H9 (cell line): ENCODE results near the gene DGLUCY. TPM values are rescaled to one million over a fixed set of nuclear protein-coding genes. Genes with fewer than 3 reads are reported as not detected.
"Not testable (repeated sequence)": the region's sequence is repeated elsewhere in the genome, so short reads cannot be mapped to it uniquely, and the experiment has no call there.

Source experiments
- DNase-seq: peaks from one replicate; pipeline ENCODE4 v3.0.0-alpha.2; 2017
- H2AFZ ChIP-seq: one replicate; pipeline ENCODE4 v1.6.1; 2013; ENCODE audit warnings: mild to moderate bottlenecking, low read length, control low read depth, moderate library complexity
- H2AK5ac ChIP-seq: 2 replicates; pipeline ENCODE4 v1.6.1; 2013; ENCODE audit warnings: low read length, control low read depth, mixed read lengths; ENCODE audit not compliant: insufficient read length
- H2BK120ac ChIP-seq: one replicate; pipeline ENCODE4 v1.6.1; 2013; ENCODE audit warnings: low read depth, mild to moderate bottlenecking, low read length, control low read depth, inconsistent platforms; ENCODE audit not compliant: poor library complexity, severe bottlenecking
- H2BK12ac ChIP-seq: 2 replicates; pipeline ENCODE4 v1.6.1; 2013; ENCODE audit warnings: low read length, control low read depth, mixed read lengths, low read depth; ENCODE audit not compliant: insufficient read length
- H2BK15ac ChIP-seq: 2 replicates; pipeline ENCODE4 v1.6.1; 2013; ENCODE audit warnings: low read depth, low read length, control low read depth
- H2BK20ac ChIP-seq: one replicate; pipeline ENCODE4 v1.6.1; 2013; ENCODE audit warnings: low read depth, mild to moderate bottlenecking, low read length, control low read depth, inconsistent platforms; ENCODE audit not compliant: poor library complexity, severe bottlenecking
- H2BK5ac ChIP-seq: 2 replicates; pipeline ENCODE4 v1.6.1; 2013; ENCODE audit warnings: low read length, control low read depth, mixed read lengths; ENCODE audit not compliant: insufficient read length
- H3K14ac ChIP-seq: 2 replicates; pipeline ENCODE4 v1.6.1; 2013; ENCODE audit warnings: low read length, control low read depth; ENCODE audit not compliant: insufficient read depth
- H3K18ac ChIP-seq: 2 replicates; pipeline ENCODE4 v1.6.1; 2013; ENCODE audit warnings: low read depth, mild to moderate bottlenecking, mixed read lengths, low read length, control low read depth; ENCODE audit not compliant: insufficient read length
- H3K23ac ChIP-seq: 2 replicates; pipeline ENCODE4 v1.6.1; 2013; ENCODE audit warnings: low read length, control low read depth, mixed read lengths, low read depth; ENCODE audit not compliant: insufficient read length
- H3K23me2 ChIP-seq: 2 replicates; pipeline ENCODE4 v1.6.1; 2013; ENCODE audit warnings: low read depth, mild to moderate bottlenecking, mixed read lengths, low read length, control low read depth; ENCODE audit not compliant: insufficient read length, poor library complexity, severe bottlenecking
- H3K27ac ChIP-seq: 2 replicates; pipeline ENCODE4 v1.5.1; 2013; ENCODE audit warnings: low read length, control low read depth, mixed read lengths, low read depth; ENCODE audit not compliant: insufficient read length
- H3K27me3 ChIP-seq: 2 replicates; pipeline ENCODE4 v1.6.1; 2013; ENCODE audit warnings: low read length, control low read depth, inconsistent platforms; ENCODE audit not compliant: insufficient read depth
- H3K4ac ChIP-seq: 2 replicates; pipeline ENCODE4 v1.6.1; 2013; ENCODE audit warnings: low read depth, mild to moderate bottlenecking, control low read depth, inconsistent platforms, low read length, moderate library complexity
- H3K4me1 ChIP-seq: 2 replicates; pipeline ENCODE4 v1.6.1; 2013; ENCODE audit warnings: low read length, control low read depth, inconsistent platforms; ENCODE audit not compliant: insufficient read depth
- H3K4me2 ChIP-seq: 2 replicates; pipeline ENCODE4 v1.6.1; 2013; ENCODE audit warnings: low read length, control low read depth, mixed read lengths; ENCODE audit not compliant: insufficient read length, insufficient read depth
- H3K56ac ChIP-seq: 2 replicates; pipeline ENCODE4 v1.6.1; 2013; ENCODE audit warnings: low read depth, mild to moderate bottlenecking, mixed read lengths, low read length, control low read depth; ENCODE audit not compliant: insufficient read length
- H3K79me1 ChIP-seq: 2 replicates; pipeline ENCODE4 v1.6.1; 2013; ENCODE audit warnings: low read depth, mild to moderate bottlenecking, moderate library complexity, low read length, control low read depth, inconsistent platforms; ENCODE audit not compliant: insufficient read depth, poor library complexity, severe bottlenecking
- H3K79me2 ChIP-seq: 2 replicates; pipeline ENCODE4 v1.6.1; 2013; ENCODE audit warnings: low read length, control low read depth, inconsistent platforms; ENCODE audit not compliant: insufficient read depth
- H3K9ac ChIP-seq: 2 replicates; pipeline ENCODE4 v1.6.1; 2013; ENCODE audit warnings: low read length, control low read depth, mixed read lengths; ENCODE audit not compliant: insufficient read length; ENCODE audit errors: extremely low read depth
- H3K9me3 ChIP-seq: one replicate; pipeline ENCODE4 v1.6.1; 2013; ENCODE audit warnings: low read depth, low read length, inconsistent platforms; ENCODE audit not compliant: control insufficient read depth
- H3T11ph ChIP-seq: one replicate; pipeline ENCODE4 v1.6.1; 2013; ENCODE audit warnings: mild to moderate bottlenecking, low read length, control low read depth, inconsistent platforms
- H4K20me1 ChIP-seq: one replicate; pipeline ENCODE4 v1.6.1; 2013; ENCODE audit not compliant: control insufficient read depth, insufficient read length, insufficient read depth
- H4K5ac ChIP-seq: 2 replicates; pipeline ENCODE4 v1.6.1; 2013; ENCODE audit warnings: low read depth, mild to moderate bottlenecking, mixed read lengths, low read length, control low read depth; ENCODE audit not compliant: insufficient read length
- H4K8ac ChIP-seq: replicated peaks from 2 replicates; pipeline ENCODE4 v1.6.1; 2013; ENCODE audit warnings: low read length, control low read depth, mixed read lengths, low read depth; ENCODE audit not compliant: insufficient read length
- H4K91ac ChIP-seq: 2 replicates; pipeline ENCODE4 v1.6.1; 2013; ENCODE audit warnings: low read depth, mild to moderate bottlenecking, moderate library complexity, mixed read lengths, low read length, control low read depth; ENCODE audit not compliant: insufficient read length
- H3K27ac Mint-ChIP-seq, 3 experiments: 2 replicates in 2 of 3; 3 replicates in 1 of 3; pipeline ENCODE4 v1.8.0; 2020 to 2021; ENCODE audit warnings: mixed read lengths in 3 of 3, mild to moderate bottlenecking in 1 of 3, moderate library complexity in 1 of 3
- H3K27me3 Mint-ChIP-seq: 2 replicates; pipeline ENCODE4 v1.8.0; 2021; ENCODE audit warnings: low read depth, mild to moderate bottlenecking, moderate library complexity, mixed read lengths
- H3K36me3 Mint-ChIP-seq, 3 experiments: 2 replicates in 2 of 3; 3 replicates in 1 of 3; pipeline ENCODE4 v1.8.0; 2020 to 2021; ENCODE audit warnings: low read depth in 3 of 3, mixed read lengths in 3 of 3; ENCODE audit not compliant: insufficient read depth in 1 of 3
- H3K4me1 Mint-ChIP-seq, 2 experiments: 2 replicates each; pipeline ENCODE4 v1.8.0; 2020; ENCODE audit warnings: mixed read lengths in 2 of 2
- H3K4me3 Mint-ChIP-seq, 2 experiments: 2 replicates in 1 of 2; 3 replicates in 1 of 2; pipeline ENCODE4 v1.8.0; 2020 to 2021; ENCODE audit warnings: mild to moderate bottlenecking in 2 of 2, mixed read lengths in 2 of 2, moderate library complexity in 1 of 2
- H3K9me3 Mint-ChIP-seq, 2 experiments: 2 replicates in 1 of 2; 3 replicates in 1 of 2; pipeline ENCODE4 v1.8.0; 2020; ENCODE audit warnings: mild to moderate bottlenecking in 2 of 2, mixed read lengths in 2 of 2, moderate library complexity in 1 of 2
- total RNA-seq: library from RNA; stranded (reverse); gene quantifications from 2 replicates; pipeline ENCODE4 v1.2.1, GENCODE V29; 2021

The DGLUCY gene
- total RNA-seq, 1 experiment from 2014 or later = 29.6 TPM

DNA sequence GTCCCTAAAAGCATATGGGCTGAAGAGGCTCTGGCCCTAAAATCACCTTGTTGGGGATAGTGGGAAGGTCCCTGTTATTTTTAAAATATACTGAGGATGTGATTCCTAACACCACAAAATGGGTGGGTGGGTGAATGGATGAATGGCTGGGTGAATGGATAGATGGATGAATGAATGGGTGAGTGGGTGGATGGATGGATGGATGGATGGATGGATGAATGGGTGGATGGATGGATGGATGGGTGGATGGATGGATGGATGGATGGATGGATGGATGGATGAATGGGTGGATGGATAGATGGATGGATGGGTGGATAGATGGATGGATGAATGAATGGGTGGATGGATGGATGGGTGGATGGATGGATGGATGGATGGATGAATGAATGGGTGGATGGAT is 43.0 kb downstream of the DGLUCY start:
- not testable (repeated sequence) for H3K4ac ChIP-seq, H3T11ph ChIP-seq, H3K4me2 ChIP-seq, H2BK120ac ChIP-seq, H3K18ac ChIP-seq, H2BK5ac ChIP-seq, H3K27me3 ChIP-seq, H3K79me1 ChIP-seq, H4K8ac ChIP-seq, H3K4me1 Mint-ChIP-seq, H3K27ac ChIP-seq, DNase-seq, H2BK12ac ChIP-seq, H3K14ac ChIP-seq, H3K79me2 ChIP-seq, H3K23me2 ChIP-seq, H3K9me3 ChIP-seq, H2AFZ ChIP-seq, H3K4me3 Mint-ChIP-seq, H2AK5ac ChIP-seq, H3K23ac ChIP-seq, H4K5ac ChIP-seq, H3K9ac ChIP-seq, H3K27me3 Mint-ChIP-seq, H2BK20ac ChIP-seq, H4K91ac ChIP-seq, H4K20me1 ChIP-seq, H2BK15ac ChIP-seq, H3K9me3 Mint-ChIP-seq, H3K27ac Mint-ChIP-seq, H3K4me1 ChIP-seq, H3K56ac ChIP-seq
- H3K36me3 Mint-ChIP-seq = peaks cover 9 to 36% (median 30%) of the 10 kb centered on the region in 3 experiments; a peak in 6 of 7 replicates
